OCI-LY7 (cell line): Measurements from ENCODE around the gene POU5F2. TPM values are rescaled to one million over a fixed set of nuclear protein-coding genes. Genes with fewer than 3 reads are reported as not detected.

Experiments used
- Bru-seq: library from RNA; stranded (reverse); fragments of 400-500 nt; gene quantifications from one replicate; lab custom pipeline; 2021; lab: Mats Ljungman, UMichigan
- BruChase-seq, 2 experiments: library from RNA; stranded (reverse); fragments of 400-500 nt; gene quantifications; one replicate each; lab custom pipeline; 2021; lab: Mats Ljungman, UMichigan
- BruUV-seq: library from RNA; stranded (reverse); fragments of 400-500 nt; replicated peaks from 2 replicates; lab custom pipeline; 2021; lab: Mats Ljungman, UMichigan
- CTCF ChIA-PET: fragments of 300-600 bp; sonication (Branson Sonifier 250); formaldehyde crosslinking; loops from one replicate; lab custom pipeline; 2022; ENCODE audit warnings: antibody characterized with exemption; ENCODE audit not compliant: unreplicated experiment; lab: Charles Lee
- POLR2A ChIA-PET: fragments of 300-600 bp; sonication (Branson Sonifier 250); formaldehyde crosslinking; loops from one replicate; lab custom pipeline; 2022; ENCODE audit warnings: antibody characterized with exemption; lab: Charles Lee
- DNase-seq: peaks from one replicate; pipeline ENCODE4 v3.0.0-alpha.2; 2015; ENCODE audit warnings: low spot score
- H2AFZ ChIP-seq: fragments of 200-600 bp; sonication (generic), shearing (Covaris generic); 2 replicates; pipeline ENCODE4 v1.6.1; 2014; ENCODE audit warnings: mild to moderate bottlenecking, antibody characterized with exemption, low read length, moderate library complexity
- H3K27ac ChIP-seq: fragments of 200-600 bp; sonication (generic); 2 replicates; pipeline ENCODE4 v1.5.1; 2014; ENCODE audit warnings: mixed run types, low read depth, mild to moderate bottlenecking, moderate library complexity, low read length, inconsistent platforms; ENCODE audit not compliant: poor library complexity, severe bottlenecking
- H3K36me3 ChIP-seq: fragments of 200-600 bp; sonication (generic); 2 replicates; pipeline ENCODE4 v1.6.1; 2014; ENCODE audit warnings: mild to moderate bottlenecking, antibody characterized with exemption, low read length, moderate library complexity, mixed read lengths; ENCODE audit not compliant: insufficient read depth
- H3K4me1 ChIP-seq: fragments of 200-600 bp; sonication (generic); 2 replicates; pipeline ENCODE4 v1.5.1; 2014; ENCODE audit warnings: mild to moderate bottlenecking, low read length; ENCODE audit not compliant: insufficient read depth, poor library complexity, severe bottlenecking
- H3K4me2 ChIP-seq: fragments of 200-600 bp; sonication (generic); 2 replicates; pipeline ENCODE4 v1.6.1; 2014; ENCODE audit warnings: mild to moderate bottlenecking, low read length
- H3K4me3 ChIP-seq: fragments of 200-600 bp; sonication (generic); 2 replicates; pipeline ENCODE4 v1.5.1; 2014; ENCODE audit warnings: mild to moderate bottlenecking, low read depth, low read length; ENCODE audit not compliant: poor library complexity, severe bottlenecking
- H3K79me2 ChIP-seq: fragments of 200-600 bp; sonication (generic); 2 replicates; pipeline ENCODE4 v1.6.1; 2016; ENCODE audit warnings: low read depth, mild to moderate bottlenecking, low read length, moderate library complexity, mixed read lengths; ENCODE audit not compliant: insufficient read depth
- H3K9me2 ChIP-seq: fragments of 200-600 bp; sonication (generic); 2 replicates; pipeline ENCODE4 v1.6.1; 2016; ENCODE audit warnings: mild to moderate bottlenecking, low read length, mixed read lengths; ENCODE audit not compliant: insufficient read depth
- H3K9me3 ChIP-seq: fragments of 200-600 bp; sonication (generic); 2 replicates; pipeline ENCODE4 v1.6.1; 2014; ENCODE audit warnings: mild to moderate bottlenecking, mixed run types, low read length, mixed read lengths
- H4K20me1 ChIP-seq: fragments of 200-600 bp; sonication (generic); 2 replicates; pipeline ENCODE4 v1.6.1; 2014; ENCODE audit warnings: mild to moderate bottlenecking, antibody characterized with exemption, low read length, moderate library complexity, mixed read lengths; ENCODE audit not compliant: insufficient read depth
- CTCF ChIP-seq: fragments of 200-600 bp; sonication (generic); conservative IDR thresholded peaks from 2 replicates; pipeline ENCODE4 v1.5.1; 2014; ENCODE audit warnings: mild to moderate bottlenecking, antibody characterized with exemption, low read length, moderate library complexity, mixed read lengths
- EZH2phosphoT487 ChIP-seq: fragments of 200-600 bp; sonication (generic); IDR thresholded peaks from 2 replicates; pipeline ENCODE4 v1.6.1; 2018; ENCODE audit warnings: low read depth, borderline replicate concordance, mild to moderate bottlenecking, mixed run types, antibody characterized with exemption, low read length, moderate library complexity, mixed read lengths
- intact Hi-C: fragments of 100-400 bp; cut with micrococcal nuclease; formaldehyde crosslinking; loops from one replicate; pipeline ENCODE4 v1.10.0; 2022; ENCODE audit not compliant: unreplicated experiment
- long read RNA-seq: library from polyadenylated mRNA; stranded (forward); transcript quantifications from one replicate; pipeline ENCODE4 v2.0.0, GENCODE V29; 2022
- total RNA-seq, 2 experiments: library from RNA; depleted of rRNA in 1 of 2; stranded (reverse); fragments of >200 nt in 1 of 2; shearing (Covaris generic) in 1 of 2; gene quantifications; 2 replicates each; pipeline ENCODE4 v1.2.3, GENCODE V29; 2014 to 2022

The POU5F2 gene, protein sequence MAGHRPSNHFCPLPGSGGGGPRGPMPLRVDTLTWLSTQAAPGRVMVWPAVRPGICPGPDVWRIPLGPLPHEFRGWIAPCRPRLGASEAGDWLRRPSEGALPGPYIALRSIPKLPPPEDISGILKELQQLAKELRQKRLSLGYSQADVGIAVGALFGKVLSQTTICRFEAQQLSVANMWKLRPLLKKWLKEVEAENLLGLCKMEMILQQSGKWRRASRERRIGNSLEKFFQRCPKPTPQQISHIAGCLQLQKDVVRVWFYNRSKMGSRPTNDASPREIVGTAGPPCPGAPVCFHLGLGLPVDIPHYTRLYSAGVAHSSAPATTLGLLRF
- total RNA-seq (2014; rRNA removed; shearing (Covaris generic)) (0.98 and 1.0 TPM in 2 replicates), total RNA-seq (2022) (1.4 and 1.5 TPM in 2 replicates), Bru-seq, nascent RNA (percentile 62 among the genes with signal in this experiment), BruChase-seq, experiment 1, labeled RNA remaining after a 6-hour chase (percentile 60 among the genes with signal in this experiment), BruChase-seq, experiment 2, labeled RNA remaining after a 2-hour chase (percentile 67 among the genes with signal in this experiment)
- long read RNA-seq: 0 reads

GRCh38 chr5:93741136-93741811, at the start of gene POU5F2:
POU5F2 (minus strand) TSS chr5:93741600; CDS start chr5:93741563, 37 bp downstream.
- Histone ChIP-seq H3K4me1 (no peaks in the 10 kb centered on the region), H2AFZ (no peak within 1 kb of the TSS), H3K9me2 (no peaks in the 10 kb centered on the region), H3K36me3 (no peaks in the 10 kb centered on the region), H3K9me3 (no peaks in the 10 kb centered on the region), H3K4me2 (no peak within 1 kb of the TSS), H3K27ac (no peak within 1 kb of the TSS), H4K20me1 (no peaks in the 10 kb centered on the region), H3K79me2 (no peaks in the 10 kb centered on the region), H3K4me3 (no peak within 1 kb of the TSS)
- ChIA-PET POLR2A (no interaction called here), CTCF (no interaction called here)
- intact Hi-C loops: no loop called here
- no peak for DNase-seq
- TF ChIP-seq CTCF: peak; percentile 30; the same call in 1 of the 2 replicates
- no peak for TF ChIP-seq EZH2phosphoT487
- no TSS peak for BruUV-seq

- Histone ChIP-seq H3K4me3 (no peak overlapping the region), H2AFZ (no peak overlapping the region), H4K20me1 (no peaks in the 10 kb centered on the region), H3K36me3 (no peaks in the 10 kb centered on the region), H3K79me2 (no peaks in the 10 kb centered on the region), H3K9me3 (no peaks in the 10 kb centered on the region), H3K9me2 (no peaks in the 10 kb centered on the region), H3K4me1 (peaks cover 7% of the 10 kb centered on the region), H3K27ac (no peak overlapping the region), H3K4me2 (no peak overlapping the region)
- BruUV-seq: no TSS peak
- intact Hi-C loops: no loop called here
- ChIA-PET CTCF (no interaction called here), POLR2A (interaction anchor here (1.1 kb wide), 1 partner anchor 11 kb away, joined by 3 read pairs; no protein-coding TSS in a partner anchor)
- TF ChIP-seq CTCF (no peak), EZH2phosphoT487 (no peak)
- no peak for DNase-seq
Measured at GRCh38 chr5:93790401-93790800, 49.0 kb upstream of the POU5F2 start.
